DOHH2 (cell line): ENCODE measurements around the gene CPNE5.
A peak's percentile ranks its signal among the peaks of the same experiment; 100 is the strongest.

Source experiments
- H3F3A ChIP-seq: fragments of 200-600 bp; sonication (generic), shearing (Covaris generic); 2 replicates; pipeline ENCODE4 v1.6.0; 2016; ENCODE audit warnings: antibody characterized with exemption, mild to moderate bottlenecking; ENCODE audit not compliant: control insufficient read depth, insufficient read depth
- H3K27ac ChIP-seq: fragments of 200-600 bp; sonication (generic); 2 replicates; pipeline ENCODE4 v1.5.1; 2014; ENCODE audit warnings: low read depth, mild to moderate bottlenecking, low read length, moderate library complexity
- H3K27me3 ChIP-seq: fragments of 200-600 bp; sonication (generic); 2 replicates; pipeline ENCODE4 v1.6.1; 2014; ENCODE audit warnings: mild to moderate bottlenecking, low read length, mixed read lengths; ENCODE audit not compliant: control insufficient read depth
- H3K36me3 ChIP-seq: fragments of 200-600 bp; sonication (generic); 2 replicates; pipeline ENCODE4 v1.6.1; 2014; ENCODE audit warnings: mild to moderate bottlenecking, low read length, moderate library complexity, mixed read lengths; ENCODE audit not compliant: control insufficient read depth
- H3K4me1 ChIP-seq: fragments of 200-600 bp; sonication (generic); 2 replicates; pipeline ENCODE4 v1.6.1; 2014; ENCODE audit warnings: mild to moderate bottlenecking, low read length, mixed read lengths; ENCODE audit not compliant: control insufficient read depth
- H3K4me2 ChIP-seq: fragments of 200-600 bp; sonication (generic); 2 replicates; pipeline ENCODE4 v1.6.0; 2014; ENCODE audit warnings: mild to moderate bottlenecking, low read length, moderate library complexity
- H3K4me3 ChIP-seq: fragments of 200-600 bp; sonication (generic); 2 replicates; pipeline ENCODE4 v1.5.1; 2014; ENCODE audit warnings: mild to moderate bottlenecking, low read length, mixed read lengths
- H3K79me2 ChIP-seq: fragments of 200-600 bp; sonication (generic); 2 replicates; pipeline ENCODE4 v1.6.1; 2014; ENCODE audit warnings: mild to moderate bottlenecking, low read length, mixed read lengths; ENCODE audit not compliant: control insufficient read depth
- H3K9me2 ChIP-seq: fragments of 200-600 bp; sonication (generic); replicated peaks from 2 replicates; pipeline ENCODE4 v1.6.1; 2014; ENCODE audit warnings: mild to moderate bottlenecking, low read length, mixed read lengths; ENCODE audit not compliant: control insufficient read depth
- H3K9me3 ChIP-seq: fragments of 200-600 bp; sonication (generic); 2 replicates; pipeline ENCODE4 v1.6.1; 2014; ENCODE audit warnings: antibody characterized with exemption, low read length, mixed read lengths; ENCODE audit not compliant: control insufficient read depth, insufficient read depth
- H4K20me1 ChIP-seq: fragments of 200-600 bp; sonication (generic); 2 replicates; pipeline ENCODE4 v1.6.0; 2014; ENCODE audit warnings: low read depth, mild to moderate bottlenecking, antibody characterized with exemption, low read length, moderate library complexity; ENCODE audit not compliant: control insufficient read depth, insufficient read depth
- EZH2phosphoT487 ChIP-seq: fragments of 200-600 bp; sonication (generic); IDR thresholded peaks from 2 replicates; pipeline ENCODE4 v1.6.1; 2017; ENCODE audit warnings: borderline replicate concordance, mild to moderate bottlenecking, antibody characterized with exemption, low read length, moderate library complexity, mixed read lengths
- TF ChIP-seq, protein P1 (sequence below): fragments of 200-600 bp; sonication (generic); IDR thresholded peaks from one replicate; pipeline ENCODE4 v1.5.1; 2014; ENCODE audit warnings: antibody characterized with exemption, mild to moderate bottlenecking, low read depth, low read length; ENCODE audit not compliant: poor library complexity, severe bottlenecking

The CPNE5 gene

GRCh38 chr6:36836111-36837021 is 2.9 kb downstream of the CPNE5 start:
- Histone ChIP-seq H3K27ac (no peak overlapping the region), H4K20me1 (no peaks in the 10 kb centered on the region), H3K4me1 (peaks cover 4% of the 10 kb centered on the region; the same call in 1 of the 2 replicates), H3K27me3 (peaks cover 49% of the 10 kb centered on the region), H3K79me2 (no peaks in the 10 kb centered on the region), H3K4me2 (no peak overlapping the region), H3K36me3 (no peaks in the 10 kb centered on the region), H3F3A (no peaks in the 10 kb centered on the region), H3K9me2 (no peaks in the 10 kb centered on the region), H3K4me3 (no peak overlapping the region), H3K9me3 (no peaks in the 10 kb centered on the region)
- TF ChIP-seq EZH2phosphoT487, result no peak
- TF ChIP-seq, protein P1, sequence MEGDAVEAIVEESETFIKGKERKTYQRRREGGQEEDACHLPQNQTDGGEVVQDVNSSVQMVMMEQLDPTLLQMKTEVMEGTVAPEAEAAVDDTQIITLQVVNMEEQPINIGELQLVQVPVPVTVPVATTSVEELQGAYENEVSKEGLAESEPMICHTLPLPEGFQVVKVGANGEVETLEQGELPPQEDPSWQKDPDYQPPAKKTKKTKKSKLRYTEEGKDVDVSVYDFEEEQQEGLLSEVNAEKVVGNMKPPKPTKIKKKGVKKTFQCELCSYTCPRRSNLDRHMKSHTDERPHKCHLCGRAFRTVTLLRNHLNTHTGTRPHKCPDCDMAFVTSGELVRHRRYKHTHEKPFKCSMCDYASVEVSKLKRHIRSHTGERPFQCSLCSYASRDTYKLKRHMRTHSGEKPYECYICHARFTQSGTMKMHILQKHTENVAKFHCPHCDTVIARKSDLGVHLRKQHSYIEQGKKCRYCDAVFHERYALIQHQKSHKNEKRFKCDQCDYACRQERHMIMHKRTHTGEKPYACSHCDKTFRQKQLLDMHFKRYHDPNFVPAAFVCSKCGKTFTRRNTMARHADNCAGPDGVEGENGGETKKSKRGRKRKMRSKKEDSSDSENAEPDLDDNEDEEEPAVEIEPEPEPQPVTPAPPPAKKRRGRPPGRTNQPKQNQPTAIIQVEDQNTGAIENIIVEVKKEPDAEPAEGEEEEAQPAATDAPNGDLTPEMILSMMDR, result peak; percentile 45

DNA sequence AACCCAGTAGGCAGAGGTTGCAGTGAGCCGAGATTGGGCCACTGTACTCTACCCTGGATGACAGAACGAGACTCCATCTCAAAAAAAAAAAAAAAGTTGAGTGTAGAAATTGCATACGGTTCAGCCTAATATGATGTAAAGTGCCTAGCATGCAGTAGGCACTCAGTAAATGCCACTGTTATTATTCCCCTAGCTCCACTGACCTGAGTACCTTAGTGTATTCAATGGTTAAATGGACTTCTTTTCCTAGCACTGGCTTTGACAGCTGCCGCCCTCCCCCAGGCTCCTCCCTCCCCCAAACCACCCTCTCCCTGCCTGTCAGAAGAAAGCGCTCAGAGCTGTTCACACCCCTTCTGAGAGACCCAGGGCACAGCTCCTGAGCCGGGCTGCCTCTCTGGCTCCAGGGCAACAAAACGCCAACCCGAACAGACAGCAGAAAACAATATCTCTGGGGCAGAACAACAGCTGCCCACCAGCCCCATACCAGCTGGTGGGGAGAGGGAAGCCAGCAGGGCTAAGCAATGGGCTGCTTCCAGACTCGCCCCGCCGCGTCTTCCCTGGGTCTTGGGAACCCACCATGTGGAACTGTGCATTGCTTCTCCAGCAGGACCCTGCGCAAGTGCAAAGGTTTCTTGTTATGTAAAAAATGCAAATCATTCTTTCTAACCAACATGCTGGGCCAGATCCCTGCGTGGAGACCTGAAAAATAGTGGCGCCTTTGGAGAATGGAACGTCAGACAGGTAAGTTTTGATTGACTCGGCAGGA is 4.5 kb downstream of the CPNE5 start:
- H3K36me3 ChIP-seq, result no peaks in the 10 kb centered on the region
- H4K20me1 ChIP-seq, result no peaks in the 10 kb centered on the region
- no peak overlapping the region for H3K4me2 ChIP-seq
- TF ChIP-seq, protein P1, result no peak
- TF ChIP-seq EZH2phosphoT487, result no peak
- H3K9me3 ChIP-seq, result no peaks in the 10 kb centered on the region
- H3K79me2 ChIP-seq, result no peaks in the 10 kb centered on the region
- no peaks in the 10 kb centered on the region for H3K9me2 ChIP-seq
- no peaks in the 10 kb centered on the region; the same call in 1 of the 2 replicates for H3K4me1 ChIP-seq
- no peak overlapping the region for H3K4me3 ChIP-seq
- H3K27ac ChIP-seq, result no peak overlapping the region
- no peaks in the 10 kb centered on the region for H3F3A ChIP-seq
- peaks cover 39% of the 10 kb centered on the region for H3K27me3 ChIP-seq

- TF ChIP-seq EZH2phosphoT487, result no peak
- TF ChIP-seq, protein P1, result no peak
- no peak overlapping the region for H3K4me2 ChIP-seq
Measured at GRCh38 chr6:36833182-36833789, 6.0 kb downstream of the CPNE5 start.

More at GRCh38 chr6:36833182-36833789, 6.0 kb downstream of the CPNE5 start:
- no peaks in the 10 kb centered on the region for H4K20me1 ChIP-seq
- no peaks in the 10 kb centered on the region for H3F3A ChIP-seq
- no peaks in the 10 kb centered on the region for H3K79me2 ChIP-seq
- no peaks in the 10 kb centered on the region for H3K36me3 ChIP-seq
- H3K4me1 ChIP-seq, result no peaks in the 10 kb centered on the region
- H3K27ac ChIP-seq, result no peak overlapping the region
- no peaks in the 10 kb centered on the region for H3K9me3 ChIP-seq
- H3K9me2 ChIP-seq, result no peaks in the 10 kb centered on the region
- peaks cover 26% of the 10 kb centered on the region for H3K27me3 ChIP-seq
- no peak overlapping the region for H3K4me3 ChIP-seq
